Forelimb muscle (tissue), 1 donor: Measurements from ENCODE around the gene RNU7-1. TPM values are rescaled to one million over a fixed set of nuclear protein-coding genes. Genes with fewer than 3 reads are reported as not detected.
A peak's percentile ranks its signal among the peaks of the same experiment; 100 is the strongest.

Experiments
- DNase-seq: peaks from one replicate; pipeline ENCODE4 v3.0.0-alpha.2; 2013; ENCODE audit warnings: low read depth
- polyA plus RNA-seq: library from polyadenylated mRNA; unstranded; fragments of 120-200 nt; gene quantifications from one replicate; pipeline ENCODE4 v1.2.1, GENCODE V29; 2013; ENCODE audit not compliant: insufficient read length

Gene RNU7-1
- polyA plus RNA-seq, 1 donor, result not detected

DNA sequence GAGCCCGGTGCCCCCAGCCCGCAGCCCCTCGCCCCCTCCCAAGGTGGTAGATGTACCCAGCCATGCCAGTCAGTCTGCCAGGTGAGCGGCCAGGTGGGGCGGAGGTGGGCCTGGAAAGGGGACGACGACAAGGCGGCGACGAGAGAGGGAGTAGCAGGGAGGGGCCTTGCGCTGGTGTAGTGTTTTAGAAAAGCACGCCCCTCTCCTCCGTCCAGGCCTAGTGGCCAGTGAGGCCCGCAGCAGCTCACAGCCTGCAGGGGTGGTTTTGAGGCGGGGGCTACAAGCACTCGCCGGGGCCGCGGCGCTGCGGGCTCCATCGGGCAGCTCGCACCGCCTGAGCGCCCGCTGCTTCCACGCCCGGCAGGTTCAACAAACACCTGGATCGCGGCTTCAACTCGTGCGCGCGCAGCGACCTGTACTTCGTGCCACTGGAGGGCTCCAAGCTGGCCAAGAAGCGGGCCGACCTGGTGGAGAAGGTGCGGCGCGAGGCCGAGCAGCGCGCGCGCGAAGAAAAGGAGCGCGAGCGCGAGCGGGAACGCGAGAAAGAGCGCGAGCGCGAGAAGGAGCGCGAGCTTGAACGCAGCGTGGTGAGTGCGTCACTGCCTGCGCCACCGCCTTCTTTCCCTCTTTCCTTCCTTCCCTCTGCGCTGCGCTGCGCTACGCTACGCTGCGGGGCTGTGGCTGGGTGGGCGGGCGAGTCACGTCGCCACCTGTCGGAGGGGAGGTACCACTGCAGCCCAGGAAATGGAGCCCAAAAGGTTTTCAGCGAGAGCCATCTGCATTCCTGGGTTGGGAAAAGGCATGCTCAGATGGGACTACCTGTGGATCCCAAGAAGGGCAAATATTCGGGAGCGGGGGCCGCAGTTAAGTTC lies 5.9 kb upstream of the RNU7-1 start:
- peak; percentile 87 for DNase-seq

DNA sequence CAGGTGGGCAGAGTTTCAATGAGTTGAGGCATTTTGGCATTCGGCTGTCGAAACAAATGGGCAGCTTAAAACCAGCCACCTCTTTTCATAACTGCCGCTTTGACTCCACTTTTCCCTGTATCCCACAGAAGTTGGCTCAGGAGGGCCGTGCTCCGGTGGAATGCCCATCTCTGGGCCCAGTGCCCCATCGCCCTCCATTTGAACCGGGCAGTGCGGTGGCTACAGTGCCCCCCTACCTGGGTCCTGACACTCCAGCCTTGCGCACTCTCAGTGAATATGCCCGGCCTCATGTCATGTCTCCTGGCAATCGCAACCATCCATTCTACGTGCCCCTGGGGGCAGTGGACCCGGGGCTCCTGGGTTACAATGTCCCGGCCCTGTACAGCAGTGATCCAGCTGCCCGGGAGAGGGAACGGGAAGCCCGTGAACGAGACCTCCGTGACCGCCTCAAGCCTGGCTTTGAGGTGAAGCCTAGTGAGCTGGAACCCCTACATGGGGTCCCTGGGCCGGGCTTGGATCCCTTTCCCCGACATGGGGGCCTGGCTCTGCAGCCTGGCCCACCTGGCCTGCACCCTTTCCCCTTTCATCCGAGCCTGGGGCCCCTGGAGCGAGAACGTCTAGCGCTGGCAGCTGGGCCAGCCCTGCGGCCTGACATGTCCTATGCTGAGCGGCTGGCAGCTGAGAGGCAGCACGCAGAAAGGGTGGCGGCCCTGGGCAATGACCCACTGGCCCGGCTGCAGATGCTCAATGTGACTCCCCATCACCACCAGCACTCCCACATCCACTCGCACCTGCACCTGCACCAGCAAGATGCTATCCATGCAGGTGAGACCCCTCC lies 5.0 kb upstream of the RNU7-1 start:
- DNase-seq, result no peak

DNA sequence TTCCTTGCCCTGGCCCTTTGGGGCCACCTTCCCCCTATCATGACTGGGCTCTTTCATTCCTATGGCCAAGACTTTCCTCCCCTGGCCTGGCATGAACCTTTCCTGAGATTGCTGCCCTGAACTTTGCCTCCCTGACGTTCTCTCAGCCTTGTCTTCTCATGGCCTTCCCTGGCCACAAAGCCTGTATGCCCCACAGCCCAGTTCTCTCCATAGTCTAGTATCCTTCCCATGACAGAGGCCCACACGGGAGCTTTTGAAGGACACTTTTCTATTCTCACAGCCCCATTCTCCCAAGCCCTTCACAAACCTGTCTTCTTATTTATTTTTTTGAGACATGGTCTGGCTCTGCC lies 4.5 kb upstream of the RNU7-1 start:
- DNase-seq, result no peak

DNA sequence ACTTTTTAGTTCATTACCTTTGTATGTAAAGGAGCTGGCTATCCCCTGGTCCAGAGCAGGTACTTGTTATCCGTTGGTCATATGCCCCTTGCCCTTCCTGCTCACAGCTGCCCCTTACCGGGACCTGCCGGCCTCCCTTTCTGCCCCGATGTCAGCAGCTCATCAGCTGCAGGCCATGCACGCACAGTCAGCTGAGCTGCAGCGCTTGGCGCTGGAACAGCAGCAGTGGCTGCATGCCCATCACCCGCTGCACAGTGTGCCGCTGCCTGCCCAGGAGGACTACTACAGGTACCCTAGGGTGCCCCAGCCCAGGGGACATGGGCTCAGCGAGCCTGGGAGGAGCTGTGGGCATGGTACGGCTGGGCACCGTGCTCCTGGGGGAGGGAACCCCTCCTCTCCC lies 2.3 kb upstream of the RNU7-1 start:
- no peak for DNase-seq

DNA sequence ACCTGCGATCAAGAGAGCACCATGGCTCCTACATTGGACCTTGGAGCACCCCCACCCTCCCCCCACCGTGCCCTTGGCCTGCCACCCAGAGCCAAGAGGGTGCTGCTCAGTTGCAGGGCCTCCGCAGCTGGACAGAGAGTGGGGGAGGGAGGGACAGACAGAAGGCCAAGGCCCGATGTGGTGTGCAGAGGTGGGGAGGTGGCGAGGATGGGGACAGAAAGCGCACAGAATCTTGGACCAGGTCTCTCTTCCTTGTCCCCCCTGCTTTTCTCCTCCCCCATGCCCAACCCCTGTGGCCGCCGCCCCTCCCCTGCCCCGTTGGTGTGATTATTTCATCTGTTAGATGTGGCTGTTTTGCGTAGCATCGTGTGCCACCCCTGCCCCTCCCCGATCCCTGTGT lies 1.8 kb upstream of the RNU7-1 start:
- DNase-seq, result no peak

DNA sequence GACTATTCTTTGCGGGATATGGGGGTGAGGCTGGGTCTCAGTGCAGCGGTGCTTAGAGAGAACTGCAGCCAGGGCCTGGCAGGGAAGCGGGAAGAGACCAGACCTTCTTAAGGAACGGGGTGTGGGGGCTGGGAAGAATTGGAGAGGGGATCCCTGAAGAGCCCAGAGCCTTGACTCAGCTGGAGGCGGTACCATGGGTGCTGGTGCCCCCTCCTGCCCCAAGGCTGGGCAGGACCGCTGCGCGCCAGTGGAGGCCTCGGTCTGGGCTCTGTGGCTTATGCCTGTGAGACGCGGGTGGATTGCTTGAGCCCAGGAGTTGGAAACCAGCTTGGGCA lies 1.3 kb upstream of the RNU7-1 start:
- DNase-seq, result no peak

DNA sequence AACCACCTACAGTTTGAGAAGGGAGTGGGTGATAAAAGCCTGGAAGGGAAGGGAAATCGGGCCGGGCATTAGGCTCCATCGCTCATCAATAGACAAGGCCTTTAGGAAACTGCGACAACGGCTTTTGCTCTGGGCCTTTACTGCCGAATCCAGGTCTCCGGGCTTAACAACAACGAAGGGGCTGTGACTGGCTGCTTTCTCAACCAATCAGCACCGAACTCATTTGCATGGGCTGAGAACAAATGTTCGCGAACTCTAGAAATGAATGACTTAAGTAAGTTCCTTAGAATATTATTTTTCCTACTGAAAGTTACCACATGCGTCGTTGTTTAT lies 261 bp upstream of the RNU7-1 start:
- peak; percentile 87 for DNase-seq

DNA sequence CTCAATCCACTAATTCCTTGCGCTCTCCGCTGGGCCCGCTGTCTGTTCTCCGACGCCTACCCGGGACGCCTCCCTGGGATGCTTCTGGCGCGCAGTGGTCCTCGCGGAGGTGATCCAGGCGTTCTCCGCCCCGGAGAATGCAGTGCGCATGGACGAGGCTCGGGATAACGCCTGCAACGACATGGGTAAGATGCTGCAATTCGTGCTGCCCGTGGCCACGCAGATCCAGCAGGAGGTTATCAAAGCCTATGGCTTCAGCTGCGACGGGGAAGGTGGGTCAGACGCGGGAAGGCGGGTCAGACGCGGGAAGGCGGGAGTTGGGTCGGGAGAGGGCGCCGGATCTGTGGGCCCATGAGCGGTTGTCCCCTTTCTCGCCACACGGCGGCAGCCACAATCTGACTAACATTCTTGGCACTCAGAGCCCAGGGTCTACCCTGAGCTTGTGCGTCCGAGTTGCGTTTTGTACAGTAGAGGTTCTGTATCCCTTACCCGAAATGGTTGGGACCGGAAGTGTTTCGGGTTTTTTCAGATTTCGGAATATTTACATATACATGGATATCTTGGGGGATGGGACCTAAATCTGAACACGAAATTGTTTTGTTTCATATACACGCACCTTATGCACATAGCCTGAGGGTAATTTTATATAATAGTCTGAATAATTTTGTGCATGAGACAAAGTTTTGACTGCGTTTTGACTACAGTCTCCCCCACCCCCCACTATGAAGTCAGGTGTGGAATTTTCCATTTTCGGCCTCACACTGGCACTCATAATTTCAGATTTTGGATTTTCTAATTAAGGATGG lies 968 bp downstream of the RNU7-1 start:
- peak; percentile 91 for DNase-seq

DNA sequence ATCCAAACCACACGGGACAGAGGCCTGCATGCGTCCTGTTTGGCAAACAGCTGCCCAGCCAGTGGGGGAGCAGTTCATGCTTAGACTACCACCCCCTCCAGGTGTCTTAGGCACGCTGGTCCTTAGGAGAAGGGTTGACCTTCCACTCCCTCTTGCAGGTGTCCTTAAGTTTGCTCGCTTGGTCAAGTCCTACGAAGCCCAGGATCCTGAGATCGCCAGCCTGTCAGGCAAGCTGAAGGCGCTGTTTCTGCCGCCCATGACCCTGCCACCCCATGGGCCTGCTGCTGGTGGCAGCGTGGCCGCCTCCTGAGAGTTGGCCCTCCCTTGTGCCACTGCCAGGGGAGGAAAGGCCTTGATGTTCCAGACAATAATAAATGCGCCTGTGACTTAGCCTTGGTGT lies 2.0 kb downstream of the RNU7-1 start:
- DNase-seq, result no peak

DNA sequence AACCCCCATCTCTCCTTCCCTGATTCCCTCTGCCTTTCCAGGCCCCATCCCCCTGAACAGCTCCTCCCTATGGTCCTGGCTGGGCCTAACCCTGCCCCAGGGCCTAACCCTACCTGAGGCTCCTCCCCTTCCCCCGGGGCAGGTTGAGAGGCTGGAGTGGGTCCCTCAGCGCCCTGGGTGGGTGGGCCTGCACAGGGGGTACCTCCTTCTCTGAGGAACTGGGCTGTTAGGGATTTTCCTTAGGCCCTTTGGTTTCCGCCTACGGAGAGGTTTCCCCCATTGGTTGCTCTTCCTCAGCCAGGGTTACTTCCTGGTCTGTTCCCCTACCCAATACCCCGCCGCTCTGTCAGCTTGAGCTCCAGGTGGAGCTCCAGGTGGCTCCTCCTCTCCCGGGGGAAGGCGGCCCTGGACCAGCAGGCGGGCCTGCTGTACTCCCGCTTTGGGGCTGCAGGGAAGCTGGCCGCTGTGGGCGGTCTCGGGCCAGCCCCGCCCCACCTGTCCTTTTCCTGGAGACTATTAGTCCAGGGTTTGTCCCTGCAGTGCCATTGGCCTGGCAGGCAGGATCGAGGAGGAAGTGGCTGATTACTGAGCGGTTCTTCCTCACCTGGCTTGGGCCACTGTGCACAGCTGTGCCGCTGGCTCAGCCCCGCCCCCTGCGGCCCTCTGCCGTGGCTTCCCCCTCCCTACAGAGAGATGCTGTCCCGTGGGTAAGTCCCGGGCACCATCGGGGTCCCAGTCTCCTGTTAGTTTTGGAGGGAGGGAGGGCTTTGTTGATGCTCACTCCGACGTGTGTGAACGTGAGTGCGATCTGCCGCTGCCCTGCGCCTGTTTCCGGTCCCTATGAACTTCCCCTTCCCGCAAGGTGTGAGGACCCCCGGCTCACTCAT lies 2.7 kb downstream of the RNU7-1 start:
- no peak for DNase-seq

DNA sequence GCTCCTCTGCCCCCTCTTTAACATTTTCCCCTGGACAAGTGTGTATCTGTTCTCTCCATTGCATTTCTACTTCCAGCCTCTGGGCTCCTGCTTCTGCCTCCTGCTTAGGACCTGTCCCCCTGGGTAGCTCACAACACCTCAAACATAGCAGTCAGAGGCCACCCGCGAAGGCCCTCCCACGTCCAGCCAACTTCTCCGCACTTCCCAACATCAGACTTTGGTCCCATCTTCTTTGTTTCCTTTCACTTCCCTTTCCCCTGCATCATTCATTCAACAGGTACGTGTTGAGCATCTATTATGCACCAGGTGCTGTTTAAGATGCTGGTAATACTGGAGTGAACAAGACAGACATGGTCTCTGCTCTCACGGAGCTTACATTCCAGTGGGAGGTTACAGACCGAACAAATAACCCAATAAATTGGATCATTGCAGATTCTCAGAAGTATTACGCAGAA lies 3.3 kb downstream of the RNU7-1 start:
- no peak for DNase-seq

DNA sequence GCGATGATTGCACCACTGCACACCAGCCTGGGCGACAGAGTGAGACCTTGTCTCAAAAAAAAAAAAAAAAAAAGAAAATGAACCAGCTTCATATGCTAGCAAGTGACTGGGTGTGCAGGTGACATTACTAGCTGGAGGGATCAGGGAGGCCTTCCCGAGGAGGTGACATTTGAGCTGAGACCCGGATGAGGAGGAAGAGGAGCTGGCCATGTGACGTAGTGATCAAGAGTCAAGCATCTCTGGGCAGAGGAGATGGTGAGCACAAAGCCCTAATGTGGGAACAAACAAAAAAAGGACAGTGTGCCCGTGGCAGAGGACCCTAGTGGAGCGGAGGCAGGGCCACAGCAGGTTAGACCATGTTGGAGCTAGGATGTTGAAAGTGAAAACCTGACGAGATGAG lies 4.0 kb downstream of the RNU7-1 start:
- no peak for DNase-seq

DNA sequence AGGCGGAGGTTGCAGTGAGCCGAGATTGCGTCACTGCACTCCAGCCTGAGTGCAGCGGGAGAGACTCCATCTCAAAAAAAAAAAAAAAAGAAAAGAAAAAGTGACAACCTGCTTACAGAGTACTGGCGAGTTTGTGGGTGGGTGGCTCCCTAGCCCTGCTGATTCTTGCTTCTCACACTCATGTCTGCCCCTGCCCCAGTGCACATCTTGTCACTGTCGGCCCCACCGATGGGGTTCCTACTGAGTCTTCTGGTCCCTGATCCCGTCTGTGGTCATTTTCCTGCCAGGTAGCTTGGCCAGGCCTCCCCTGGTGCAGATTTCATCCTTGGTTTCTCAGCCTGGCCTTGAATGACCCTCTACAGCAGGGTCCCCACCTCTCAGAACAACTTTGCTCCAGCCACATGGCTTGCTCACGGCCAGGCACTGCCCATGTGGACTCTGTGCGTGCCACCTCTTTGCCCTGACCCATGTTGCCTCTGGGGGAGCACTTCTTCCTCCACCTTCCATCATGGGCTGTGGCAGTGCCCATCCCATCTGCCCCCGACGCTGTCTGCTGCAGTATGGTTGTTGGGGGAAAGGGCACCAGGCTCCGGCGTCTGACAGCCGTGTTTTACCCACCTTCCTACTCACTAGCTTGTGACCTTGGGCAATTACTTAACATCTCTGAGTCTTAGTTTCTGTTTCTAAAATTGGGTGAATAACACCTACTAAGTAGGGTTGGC lies 5.4 kb downstream of the RNU7-1 start:
- no peak for DNase-seq

DNA sequence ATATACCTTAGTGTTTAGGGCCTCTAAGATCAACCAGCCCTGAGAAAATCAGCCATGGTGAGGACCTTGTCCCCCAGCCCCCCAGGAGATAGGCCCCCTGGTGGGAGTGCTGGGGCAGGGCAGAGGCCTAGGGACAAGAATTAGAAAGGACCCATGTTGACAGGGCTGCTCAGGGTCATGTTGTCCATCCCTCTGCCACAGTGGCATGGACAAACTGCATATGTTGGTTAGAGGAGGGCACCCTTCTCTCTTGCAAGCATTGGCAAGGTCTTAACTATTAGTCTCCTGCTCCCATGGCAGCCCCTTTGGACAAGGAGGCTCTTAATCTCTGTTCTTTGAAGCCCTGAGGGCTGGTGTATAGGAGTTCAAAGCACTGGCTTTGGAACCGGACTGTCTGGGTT lies 6.8 kb downstream of the RNU7-1 start:
- DNase-seq, result no peak

DNA sequence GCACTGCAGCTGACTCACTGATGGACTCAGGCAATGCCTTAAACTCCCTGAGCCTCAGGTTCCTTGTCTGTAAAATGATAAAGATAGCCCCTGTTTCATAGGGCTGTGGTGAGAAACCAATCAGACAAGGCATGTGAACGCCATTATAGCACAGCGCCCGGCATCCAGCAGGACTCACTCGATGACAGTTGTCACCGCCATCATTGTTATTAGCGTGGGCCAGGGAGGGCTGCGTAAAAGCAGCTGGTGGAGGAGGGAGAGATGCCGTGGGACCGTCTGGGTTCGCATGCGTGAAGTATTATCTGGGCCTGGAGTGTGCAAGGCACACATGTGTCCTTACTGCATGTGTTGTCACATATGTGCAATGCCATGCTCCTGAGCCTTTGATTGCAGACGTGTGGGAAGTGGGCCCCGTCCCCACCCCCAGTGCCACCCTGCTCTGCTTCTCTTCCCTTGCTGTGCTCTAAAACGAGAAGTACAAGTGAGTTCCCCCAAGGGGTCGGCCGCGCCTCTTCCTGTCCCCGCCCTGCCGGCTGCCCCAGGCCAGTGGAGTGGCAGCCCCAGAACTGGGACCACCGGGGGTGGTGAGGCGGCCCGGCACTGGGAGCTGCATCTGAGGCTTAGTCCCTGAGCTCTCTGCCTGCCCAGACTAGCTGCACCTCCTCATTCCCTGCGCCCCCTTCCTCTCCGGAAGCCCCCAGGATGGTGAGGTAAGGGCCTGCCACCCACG lies 7.4 kb downstream of the RNU7-1 start, which contains the start of gene PTPN6:
Gene PTPN6, plus strand, starts transcription at position 546 of the 730 bp plus-strand sequence. Its CDS starts 157 bp downstream, at position 703.
- no peak for DNase-seq

DNA sequence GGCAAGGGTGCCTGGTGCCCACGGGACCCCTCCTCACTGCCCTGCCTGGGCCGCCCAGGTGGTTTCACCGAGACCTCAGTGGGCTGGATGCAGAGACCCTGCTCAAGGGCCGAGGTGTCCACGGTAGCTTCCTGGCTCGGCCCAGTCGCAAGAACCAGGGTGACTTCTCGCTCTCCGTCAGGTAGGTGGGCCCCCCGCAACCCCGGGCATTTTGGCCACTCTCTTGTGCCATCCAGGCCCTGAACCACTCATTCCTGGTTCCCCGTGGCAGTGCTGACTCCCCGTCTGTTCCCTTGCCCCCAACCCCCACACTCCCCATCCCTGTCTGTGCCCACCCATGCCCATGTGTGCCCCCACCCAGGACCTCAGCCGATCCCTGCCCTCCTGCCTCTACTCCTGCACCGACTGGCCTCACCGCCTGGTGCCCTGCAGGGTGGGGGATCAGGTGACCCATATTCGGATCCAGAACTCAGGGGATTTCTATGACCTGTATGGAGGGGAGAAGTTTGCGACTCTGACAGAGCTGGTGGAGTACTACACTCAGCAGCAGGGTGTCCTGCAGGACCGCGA lies 8.0 kb downstream of the RNU7-1 start:
- DNase-seq, result no peak

DNA sequence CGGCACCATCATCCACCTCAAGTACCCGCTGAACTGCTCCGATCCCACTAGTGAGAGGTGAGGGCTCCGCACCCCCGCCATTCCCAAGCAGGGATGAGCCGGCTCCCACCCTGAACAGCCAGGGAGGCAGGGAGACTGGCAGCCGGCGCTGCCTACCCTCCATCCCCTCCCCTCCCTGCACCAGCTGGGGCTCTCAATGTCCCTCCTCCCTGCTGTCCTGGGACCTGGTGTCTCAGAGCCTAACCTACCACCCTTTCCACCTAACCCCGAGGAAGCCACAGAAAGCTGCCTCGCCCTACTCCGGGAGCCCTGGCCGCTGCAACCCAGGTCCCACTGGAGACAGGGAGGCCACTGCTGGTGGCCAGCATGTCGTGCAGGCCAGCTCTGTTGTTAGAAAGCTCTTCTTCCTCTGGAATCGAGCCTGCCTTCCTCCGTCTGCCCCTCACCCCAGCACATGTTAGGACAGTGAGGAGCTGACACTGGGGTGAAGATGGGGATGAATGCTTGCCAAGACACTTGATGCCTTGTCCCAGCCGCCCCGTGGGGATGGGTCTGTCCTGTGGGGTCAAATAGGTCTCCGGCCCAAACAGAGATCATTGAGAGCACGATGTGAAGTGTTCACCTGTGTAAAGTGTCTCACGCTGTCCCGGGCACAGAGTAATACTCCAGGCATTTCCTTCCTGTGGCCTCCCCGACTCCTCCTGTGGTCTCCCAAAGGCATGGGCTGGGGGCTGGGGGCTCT lies 8.7 kb downstream of the RNU7-1 start:
- no peak for DNase-seq

DNA sequence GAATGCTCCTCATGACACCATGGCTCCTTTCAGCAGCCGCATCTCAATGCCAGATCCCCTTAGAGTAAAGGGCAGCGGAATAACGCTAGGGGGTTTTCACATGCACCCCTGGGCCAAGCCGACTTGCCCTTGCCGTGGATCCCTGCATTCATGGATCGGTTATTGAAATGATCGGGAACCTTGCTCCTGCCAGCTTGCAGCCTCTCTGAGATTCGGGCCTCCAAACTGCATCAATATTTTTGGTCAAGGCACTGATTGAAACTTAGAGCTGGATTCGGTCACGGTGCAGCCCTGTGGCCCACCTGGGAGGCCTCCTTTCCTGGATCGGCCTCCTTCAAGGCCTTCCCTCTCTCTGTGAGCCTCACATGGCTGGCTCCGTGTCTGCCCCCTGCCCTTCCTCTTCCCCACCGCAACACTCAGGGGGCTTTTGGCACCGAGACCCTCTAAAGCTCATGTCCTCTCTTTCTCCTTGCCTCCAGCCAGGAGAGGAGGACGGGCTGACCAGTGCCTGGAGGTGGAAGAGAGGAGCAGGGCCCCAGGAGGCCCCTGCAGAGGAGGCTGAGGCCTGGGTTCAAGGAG lies 9.3 kb downstream of the RNU7-1 start:
- no peak for DNase-seq
